HG02623 (cell line): Measurements from ENCODE around the gene BOLA2B.
"Not testable (repeated sequence)": the region's sequence is repeated elsewhere in the genome, so short reads cannot be mapped to it uniquely, and the experiment has no call there.

ENCODE experiments used
- ATAC-seq: cut with Tn5 transposase; IDR thresholded peaks from one replicate; pipeline ENCODE4 v1.9.1; 2021; ENCODE audit warnings: moderate library complexity; ENCODE audit not compliant: unreplicated experiment

Gene BOLA2B

GRCh38 chr16:30184891-30185682 lies 8.4 kb downstream of the BOLA2B start:
- ATAC-seq = no peak

- ATAC-seq = peak; percentile 19
Measured at GRCh38 chr16:30184096-30184890, 9.2 kb downstream of the BOLA2B start.

- ATAC-seq = peak; percentile 42
Measured at GRCh38 chr16:30183233-30184095, 10.0 kb downstream of the BOLA2B start, which contains the start of gene CORO1A. TSS of gene CORO1A (plus strand) at chr16:30183602. CDS start at chr16:30185210, 1,608 bp downstream.

GRCh38 chr16:30180741-30181140 lies 12.7 kb downstream of the BOLA2B start:
- no peak for ATAC-seq

- ATAC-seq = no peak
Measured at GRCh38 chr16:30179931-30180330, 13.5 kb downstream of the BOLA2B start.

GRCh38 chr16:30179195-30179594 lies 14.3 kb downstream of the BOLA2B start:
- no peak for ATAC-seq

GRCh38 chr16:30176876-30177275 lies 16.6 kb downstream of the BOLA2B start:
- not testable (repeated sequence) for ATAC-seq

GRCh38 chr16:30173054-30173453 lies 20.4 kb downstream of the BOLA2B start:
- no peak for ATAC-seq

GRCh38 chr16:30170145-30170544 lies 23.3 kb downstream of the BOLA2B start:
- ATAC-seq = not testable (repeated sequence)

- not testable (repeated sequence) for ATAC-seq
Measured at GRCh38 chr16:30169416-30169815, 24.1 kb downstream of the BOLA2B start.

- ATAC-seq = not testable (repeated sequence)
Measured at GRCh38 chr16:30168746-30169145, 24.7 kb downstream of the BOLA2B start.

GRCh38 chr16:30166202-30166902 lies 27.1 kb downstream of the BOLA2B start:
- no peak for ATAC-seq

GRCh38 chr16:30163538-30163937 lies 29.9 kb downstream of the BOLA2B start:
- ATAC-seq = no peak

- no peak for ATAC-seq
Measured at GRCh38 chr16:30157214-30157613, 36.3 kb downstream of the BOLA2B start.

GRCh38 chr16:30155188-30155587 lies 38.3 kb downstream of the BOLA2B start:
- ATAC-seq = no peak

GRCh38 chr16:30152517-30152916 lies 40.9 kb downstream of the BOLA2B start:
- no peak for ATAC-seq

GRCh38 chr16:30151091-30151490 lies 42.4 kb downstream of the BOLA2B start:
- ATAC-seq = no peak

- ATAC-seq = no peak
Measured at GRCh38 chr16:30149250-30149930, 44.1 kb downstream of the BOLA2B start.

- ATAC-seq = no peak
Measured at GRCh38 chr16:30147843-30148510, 45.5 kb downstream of the BOLA2B start.
